Urinary bladder (tissue), 4 donors: ENCODE data around the gene CDC42BPG. TPM values are rescaled to one million over a fixed set of nuclear protein-coding genes. Genes with fewer than 3 reads are reported as not detected.

Experiments used
- DNase-seq: peaks from one replicate; pipeline ENCODE4 v3.0.0-alpha.2; 2015; ENCODE audit errors: extremely low spot score
- H3K27ac ChIP-seq: one replicate; pipeline ENCODE4 v1.5.1; 2013; ENCODE audit warnings: low read depth, mild to moderate bottlenecking, moderate library complexity
- H3K36me3 ChIP-seq: one replicate; pipeline ENCODE4 v1.6.1; 2013; ENCODE audit warnings: mild to moderate bottlenecking, moderate library complexity; ENCODE audit not compliant: insufficient read depth
- H3K4me1 ChIP-seq: one replicate; pipeline ENCODE4 v1.6.1; 2013; ENCODE audit warnings: mild to moderate bottlenecking, moderate library complexity; ENCODE audit not compliant: insufficient read depth
- H3K4me3 ChIP-seq: one replicate; pipeline ENCODE4 v1.5.1; 2013; ENCODE audit warnings: low read depth, low read length
- WGBS: extraction: QIAGEN DNeasy Blood & Tissue Kit; methylation state at CpG from one replicate; pipeline ENCODE4 v1.1.7; 2013; 5-methylcytosine and 5-hydroxymethylcytosine counted together
- polyA plus RNA-seq: library from polyadenylated mRNA; stranded (reverse); fragments of 200-250 nt; gene quantifications from one replicate; pipeline ENCODE4 v1.2.3, GENCODE V29; 2013
- total RNA-seq: library from RNA; depleted of rRNA; stranded (reverse); fragments of >200 nt; gene quantifications from one replicate; pipeline ENCODE4 v1.2.3, GENCODE V29; 2014
- donor health status: healthy with polysubstance abuse.
- donor health status: healthy.

The CDC42BPG gene
- total RNA-seq: 4.3 TPM
- 3.2 TPM for polyA plus RNA-seq

- H3K27ac ChIP-seq: peak within 1 kb of the TSS; percentile 70
- DNase-seq: no peak
- no peaks in the 10 kb centered on the region for H3K36me3 ChIP-seq
- 2% methylated on average over 96 of the region's 96 CpGs for WGBS
- H3K4me1 ChIP-seq: no peaks in the 10 kb centered on the region
- peak within 1 kb of the TSS; percentile 35 for H3K4me3 ChIP-seq
These were observed at the start of gene CDC42BPG for GRCh38 chr11:64844330-64845128. TSS of gene CDC42BPG (minus strand) at chr11:64844653. CDS start at chr11:64844569, 84 bp downstream.

DNA sequence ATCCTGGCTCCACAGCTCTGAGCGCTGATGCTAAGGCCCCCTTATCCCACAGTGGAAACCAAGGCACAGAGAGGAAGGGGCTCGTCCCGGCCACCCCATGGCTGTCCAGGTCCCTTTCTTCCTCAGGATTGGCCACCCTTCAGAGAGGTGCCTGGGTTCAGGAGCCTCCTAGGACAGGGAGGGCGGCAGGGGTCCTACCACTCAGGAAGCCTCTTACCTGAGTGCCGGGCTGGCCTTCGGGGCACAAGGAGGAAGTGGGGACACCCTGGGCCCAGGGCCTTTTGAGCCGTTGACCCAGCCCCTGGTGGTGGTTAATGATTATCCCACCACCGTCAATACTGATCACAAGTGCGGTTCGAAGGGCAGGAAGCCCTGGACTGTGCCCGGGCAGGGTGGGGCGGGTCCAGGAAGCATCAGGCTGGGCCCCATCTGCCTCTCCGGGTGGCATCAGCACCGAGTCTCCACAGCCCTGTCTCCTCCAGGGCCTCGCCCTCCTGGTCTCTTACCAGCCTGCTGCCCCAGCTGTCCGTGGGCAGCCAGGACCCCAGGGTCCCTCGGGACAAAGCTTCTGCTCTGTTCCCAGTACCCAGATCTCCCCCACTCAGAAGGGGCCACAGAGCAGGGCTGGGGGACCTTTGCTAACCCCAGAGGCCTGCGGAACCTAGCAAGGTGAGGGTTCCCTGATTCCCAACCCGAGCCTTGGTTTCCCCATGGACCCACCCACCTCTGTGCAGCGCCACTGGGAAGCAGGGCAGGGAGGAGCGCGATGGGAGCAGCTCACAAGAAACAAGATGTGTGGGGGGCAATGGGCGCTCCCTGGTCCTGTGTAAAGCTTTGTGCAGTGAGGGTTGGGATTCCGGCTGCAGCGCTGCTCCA is 49.0 kb upstream of the CDC42BPG start:
- no peak overlapping the region for H3K4me3 ChIP-seq
- 79% methylated on average over 25 of the region's 25 CpGs for WGBS
- no peak for DNase-seq
- no peak overlapping the region for H3K27ac ChIP-seq
- H3K4me1 ChIP-seq: no peaks in the 10 kb centered on the region
- H3K36me3 ChIP-seq: no peaks in the 10 kb centered on the region

DNA sequence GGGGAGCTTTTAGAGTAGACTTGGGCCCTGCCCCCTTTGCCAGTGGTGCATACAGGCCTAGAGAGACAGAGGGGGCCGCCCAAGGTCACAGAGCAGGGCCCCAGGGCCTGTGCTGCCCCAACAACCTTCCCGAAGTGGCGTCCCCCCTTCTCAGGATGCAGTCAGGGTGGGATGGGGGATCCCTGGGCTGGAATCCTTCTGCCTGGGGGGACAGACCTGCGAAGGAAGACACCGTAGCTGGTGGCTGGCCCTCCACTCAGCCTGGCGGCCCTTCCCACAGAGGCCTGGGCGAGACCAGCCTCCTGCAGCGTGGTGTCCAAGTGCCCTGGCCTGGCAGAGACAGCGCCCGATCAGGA is 48.4 kb upstream of the CDC42BPG start:
- no peak overlapping the region for H3K4me3 ChIP-seq
- H3K36me3 ChIP-seq: no peaks in the 10 kb centered on the region
- H3K4me1 ChIP-seq: no peaks in the 10 kb centered on the region
- no peak overlapping the region for H3K27ac ChIP-seq
- DNase-seq: no peak
- 88% methylated on average over 10 of the region's 10 CpGs for WGBS

GRCh38 chr11:64892411-64892831 is 48.0 kb upstream of the CDC42BPG start:
- no peaks in the 10 kb centered on the region for H3K4me1 ChIP-seq
- no peak overlapping the region for H3K27ac ChIP-seq
- no peaks in the 10 kb centered on the region for H3K36me3 ChIP-seq
- DNase-seq: no peak
- WGBS: 81% methylated on average over 11 of the region's 11 CpGs
- H3K4me3 ChIP-seq: no peak overlapping the region

- Histone ChIP-seq H3K4me1 (no peaks in the 10 kb centered on the region), H3K36me3 (no peaks in the 10 kb centered on the region), H3K4me3 (no peak overlapping the region), H3K27ac (no peak overlapping the region)
- no peak for DNase-seq
- WGBS: 82% methylated on average over 5 of the region's 5 CpGs
These were observed 47.4 kb upstream of the CDC42BPG start for GRCh38 chr11:64891880-64892279.

GRCh38 chr11:64891215-64891848 is 46.9 kb upstream of the CDC42BPG start:
- Histone ChIP-seq H3K4me3 (no peak overlapping the region), H3K27ac (no peak overlapping the region), H3K4me1 (no peaks in the 10 kb centered on the region), H3K36me3 (no peaks in the 10 kb centered on the region)
- DNase-seq: no peak
- 89% methylated on average over 25 of the region's 25 CpGs for whole genome bisulfite sequencing

DNA sequence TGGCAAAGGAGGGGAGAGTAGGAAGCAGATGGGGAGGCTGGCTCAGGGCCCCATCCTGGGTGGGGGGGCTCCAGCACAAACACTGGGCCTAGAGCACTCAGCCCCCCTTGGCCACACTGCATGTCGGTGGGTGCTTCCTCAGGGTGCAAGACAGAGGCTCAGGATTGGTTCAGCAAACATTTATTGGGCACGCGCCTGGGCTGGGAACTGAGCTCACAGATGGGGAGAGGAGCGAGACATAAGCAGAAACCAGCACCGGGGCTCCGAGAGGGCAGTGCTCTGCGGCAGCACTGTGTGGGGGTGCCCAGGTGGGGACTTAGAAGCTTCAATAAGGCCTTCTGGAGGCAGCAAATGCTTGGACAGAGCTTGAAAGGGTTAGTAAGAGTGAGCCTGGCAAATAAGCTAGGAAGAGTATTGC is 46.1 kb upstream of the CDC42BPG start:
- Histone ChIP-seq H3K4me1 (no peaks in the 10 kb centered on the region), H3K4me3 (no peak overlapping the region), H3K27ac (no peak overlapping the region), H3K36me3 (no peaks in the 10 kb centered on the region)
- WGBS: 82% methylated on average over 7 of the region's 7 CpGs
- DNase-seq: no peak

DNA sequence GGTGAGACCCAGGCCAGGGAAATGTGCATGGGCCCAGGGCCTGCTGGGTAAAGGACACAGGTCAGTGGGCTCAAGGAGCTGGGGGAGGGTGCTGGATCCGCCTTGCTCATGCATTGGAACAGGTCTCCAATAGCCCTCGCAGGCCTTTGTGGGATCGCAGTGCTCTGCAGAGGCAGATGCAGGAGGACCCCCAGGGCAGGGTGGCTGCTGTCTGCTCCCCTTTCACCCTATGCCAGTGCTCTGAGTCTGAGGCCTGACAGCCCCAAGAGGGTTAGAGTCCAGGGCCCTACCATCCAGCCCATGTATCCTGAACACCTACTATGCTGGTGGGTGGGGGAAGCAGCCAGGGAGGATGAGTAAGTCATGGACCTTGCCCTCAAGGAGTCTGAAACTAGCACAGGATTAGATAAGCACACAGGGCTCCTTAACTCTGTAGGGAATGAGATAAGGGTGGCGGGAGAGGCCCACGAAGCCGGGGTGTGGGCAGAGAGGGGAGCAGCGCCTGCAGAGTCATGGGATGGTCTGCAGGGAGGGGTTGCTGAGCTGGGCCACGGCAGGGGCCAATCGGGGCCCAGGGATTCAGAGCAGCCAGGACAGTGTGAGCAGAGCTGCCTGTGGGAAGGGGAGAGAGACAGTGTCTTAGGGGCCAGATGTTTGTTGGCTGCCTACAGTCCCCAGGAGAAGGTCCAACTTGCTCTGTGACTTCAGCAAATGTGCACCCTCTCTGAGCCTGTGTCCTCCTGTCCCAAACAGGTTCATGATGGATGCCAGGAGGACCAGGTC is 44.5 kb upstream of the CDC42BPG start:
- no peaks in the 10 kb centered on the region for H3K4me1 ChIP-seq
- no peak overlapping the region for H3K27ac ChIP-seq
- no peak for DNase-seq
- WGBS: 56% methylated on average over 9 of the region's 9 CpGs
- no peak overlapping the region for H3K4me3 ChIP-seq
- H3K36me3 ChIP-seq: no peaks in the 10 kb centered on the region

DNA sequence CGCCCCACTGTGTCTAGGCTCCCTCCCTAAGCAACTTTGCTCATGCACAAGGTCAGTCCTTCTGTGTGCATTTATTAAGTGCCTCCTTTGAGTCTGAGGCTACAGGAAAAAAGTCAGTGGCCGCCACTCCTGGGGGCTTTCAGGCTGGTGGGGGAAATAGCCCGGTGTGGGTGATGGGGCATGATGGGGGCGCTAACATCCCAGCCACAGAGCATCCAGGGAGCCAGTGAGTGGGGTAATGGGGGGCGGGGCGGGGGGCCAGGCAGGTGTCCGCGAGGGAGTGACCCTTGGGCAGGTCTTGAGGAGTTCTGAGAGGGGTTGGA is 43.9 kb upstream of the CDC42BPG start:
- Histone ChIP-seq H3K36me3 (no peaks in the 10 kb centered on the region), H3K27ac (no peak overlapping the region), H3K4me3 (no peak overlapping the region), H3K4me1 (no peaks in the 10 kb centered on the region)
- WGBS: 72% methylated on average over 8 of the region's 8 CpGs
- no peak for DNase-seq

DNA sequence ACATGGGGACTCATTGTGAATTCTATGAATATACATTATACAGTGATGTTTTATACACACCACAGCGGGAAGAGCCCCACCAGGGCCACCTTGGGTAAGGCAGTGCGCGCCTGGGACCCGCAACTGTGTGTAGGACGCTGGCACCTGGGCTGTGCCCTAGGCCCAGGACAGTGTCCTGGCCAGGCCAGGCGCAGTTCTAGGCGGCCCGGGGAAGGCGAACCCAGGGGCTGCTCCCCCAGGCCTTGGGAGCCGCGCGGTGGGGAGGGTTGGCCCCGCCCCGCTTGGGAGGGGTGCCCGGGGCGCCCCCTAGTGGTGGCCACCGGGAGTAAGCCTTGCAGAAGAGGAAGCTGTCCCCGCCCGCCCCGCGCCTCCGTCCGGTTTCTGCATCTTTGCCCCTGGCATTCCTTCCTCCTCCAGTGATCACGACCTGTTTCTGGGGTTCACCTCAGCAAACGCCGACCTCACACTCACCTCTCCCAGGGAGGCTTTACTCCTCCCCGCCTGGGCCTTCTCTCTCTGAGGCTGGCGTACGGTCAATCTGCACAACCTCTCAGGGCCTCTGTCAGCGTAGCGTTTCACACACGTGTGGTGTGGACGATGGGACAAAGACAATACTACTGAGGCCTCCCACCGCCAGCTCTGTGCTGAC is 43.4 kb upstream of the CDC42BPG start:
- H3K4me1 ChIP-seq: no peaks in the 10 kb centered on the region
- H3K4me3 ChIP-seq: no peak overlapping the region
- no peak overlapping the region for H3K27ac ChIP-seq
- 13% methylated on average over 34 of the region's 34 CpGs for WGBS
- DNase-seq: no peak
- no peaks in the 10 kb centered on the region for H3K36me3 ChIP-seq

GRCh38 chr11:64887234-64887756 is 42.8 kb upstream of the CDC42BPG start:
- no peak overlapping the region for H3K27ac ChIP-seq
- H3K4me3 ChIP-seq: no peak overlapping the region
- 77% methylated on average over 8 of the region's 8 CpGs for WGBS
- no peak for DNase-seq
- H3K36me3 ChIP-seq: no peaks in the 10 kb centered on the region
- H3K4me1 ChIP-seq: no peaks in the 10 kb centered on the region

DNA sequence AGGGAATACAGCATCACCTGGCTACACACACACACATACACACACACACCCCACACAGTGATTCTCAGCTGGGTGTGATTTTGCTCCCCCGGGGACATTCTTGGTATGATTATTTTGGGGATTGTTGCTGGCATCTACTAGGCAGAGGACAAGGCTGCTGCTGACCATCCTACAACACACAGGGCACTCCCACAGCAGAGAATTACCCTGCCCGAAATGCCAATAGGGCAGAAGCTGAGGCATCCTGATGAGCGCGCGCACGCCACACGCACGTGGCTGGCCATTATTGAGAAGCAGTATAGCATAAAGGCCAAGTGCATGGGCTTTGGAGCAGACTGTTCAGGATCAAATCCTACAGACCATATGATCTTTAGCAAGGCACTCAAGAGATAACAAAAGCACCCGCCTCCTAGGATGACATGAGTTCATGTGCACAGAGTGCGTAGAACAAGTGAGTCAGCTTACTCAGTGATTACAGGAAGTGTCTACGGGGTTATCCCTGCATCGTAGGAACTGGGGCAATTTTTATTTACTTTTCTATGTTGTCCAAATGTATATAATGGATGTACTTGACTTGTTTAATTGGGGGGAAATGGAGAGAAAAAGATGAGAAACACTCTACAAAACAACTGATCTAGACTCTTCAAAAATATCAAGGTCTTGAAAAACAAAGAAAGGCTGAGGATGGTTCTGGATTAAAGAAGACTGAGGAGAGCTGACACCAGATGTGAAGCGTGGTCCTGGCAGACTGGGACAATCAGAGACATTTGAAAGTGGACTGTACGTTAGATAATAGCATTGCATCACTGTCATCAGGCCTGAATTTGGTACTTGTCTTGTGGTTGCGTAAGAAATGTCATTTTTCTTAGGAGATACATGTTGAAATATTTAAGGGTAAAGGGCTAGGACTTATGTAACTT is 41.2 kb upstream of the CDC42BPG start:
- H3K36me3 ChIP-seq: no peaks in the 10 kb centered on the region
- H3K27ac ChIP-seq: no peak overlapping the region
- H3K4me1 ChIP-seq: no peaks in the 10 kb centered on the region
- WGBS: 75% methylated on average over 15 of the region's 15 CpGs
- no peak for DNase-seq
- H3K4me3 ChIP-seq: no peak overlapping the region
